Spleen (tissue), 11 donors: Measurements from ENCODE around the gene TJP3. TPM values are rescaled to one million over a fixed set of nuclear protein-coding genes. Genes with fewer than 3 reads are reported as not detected.

ENCODE experiments used
- DNase-seq: peaks from one replicate; pipeline ENCODE4 v3.0.0-alpha.2; 2020
- H3K27ac ChIP-seq, 8 donors: fragments of 200-600 bp; sonication (generic) in 7 of 8; 1 replicate in 4 of 8; 2 replicates in 4 of 8; pipeline versions ENCODE4 v1.5.0 to v1.8.0; 2016 to 2021; ENCODE audit warnings: inconsistent platforms in 4 of 8, mild to moderate bottlenecking in 4 of 8, moderate library complexity in 1 of 8
- H3K27me3 ChIP-seq, 7 donors: fragments of 200-600 bp; sonication (generic) in 6 of 7; replicated peaks in 1 of 7; 1 replicate in 4 of 7; 2 replicates in 3 of 7; pipeline versions ENCODE4 v1.5.0 to v1.8.0; 2016 to 2021; ENCODE audit warnings: inconsistent platforms in 3 of 7, mild to moderate bottlenecking in 1 of 7
- H3K36me3 ChIP-seq, 6 donors: fragments of 200-600 bp; sonication (generic) in 5 of 6; 1 replicate in 4 of 6; 2 replicates in 2 of 6; pipeline versions ENCODE4 v1.5.0 to v1.8.0; 2016 to 2021; ENCODE audit warnings: inconsistent platforms in 2 of 6
- H3K4me1 ChIP-seq, 6 donors: fragments of 200-600 bp; sonication (generic) in 5 of 6; 1 replicate in 3 of 6; 2 replicates in 3 of 6; pipeline versions ENCODE4 v1.5.0 to v1.8.0; 2016 to 2021; ENCODE audit warnings: inconsistent platforms in 3 of 6
- H3K4me3 ChIP-seq, 8 donors: fragments of 200-600 bp; sonication (generic) in 7 of 8; 1 replicate in 4 of 8; 2 replicates in 4 of 8; pipeline versions ENCODE4 v1.5.0 to v1.8.0; 2016 to 2021; ENCODE audit warnings: inconsistent platforms in 4 of 8, mild to moderate bottlenecking in 4 of 8, moderate library complexity in 2 of 8
- H3K9me3 ChIP-seq, 8 donors: fragments of 200-600 bp; sonication (generic) in 7 of 8; 1 replicate in 4 of 8; 2 replicates in 4 of 8; pipeline versions ENCODE4 v1.5.0 to v1.8.0; 2016 to 2021; ENCODE audit warnings: inconsistent platforms in 4 of 8
- CTCF ChIP-seq, 11 experiments: fragments of 200-600 bp in 7 of 11; fragments of 450-650 bp in 4 of 11; sonication (generic) in 4 of 11; IDR thresholded peaks in 8 of 11; conservative IDR thresholded peaks in 3 of 11; 1 replicate in 7 of 11; 2 replicates in 4 of 11; pipeline versions ENCODE4 v1.4.0 to v1.8.0; 2016 to 2021; ENCODE audit warnings: antibody characterized with exemption in 11 of 11, inconsistent platforms in 4 of 11, mild to moderate bottlenecking in 1 of 11
- POLR2A ChIP-seq, 3 donors: fragments of 450-650 bp; IDR thresholded peaks; one replicate each; pipeline ENCODE4 v1.5.1; 2017; ENCODE audit warnings: antibody characterized with exemption in 3 of 3, mild to moderate bottlenecking in 1 of 3
- POLR2AphosphoS5 ChIP-seq, 3 donors: sonication (generic); formaldehyde crosslinking; IDR thresholded peaks; one replicate each; pipeline ENCODE4 v1.5.1; 2017; ENCODE audit warnings: antibody characterized with exemption in 3 of 3
- WGBS, 5 donors: extraction: QIAGEN DNeasy Blood & Tissue Kit in 3 of 5; methylation state at CpG; one replicate each; pipeline versions ENCODE4 v1.1.5 to v1.1.7; 2013 to 2018; 5-methylcytosine and 5-hydroxymethylcytosine counted together
- intact Hi-C: fragments of 100-400 bp; cut with DNase I; formaldehyde crosslinking; loops from one replicate; pipeline ENCODE4 v1.15.0; 2023; ENCODE audit warnings: low total_unique reads
- polyA plus RNA-seq, 3 donors: library from polyadenylated mRNA; stranded (reverse); fragments of 200-250 nt; gene quantifications; one replicate each; pipeline ENCODE4 v1.2.1, GENCODE V29; 2013
- total RNA-seq, 7 donors: library from RNA; depleted of rRNA in 3 of 7; stranded (reverse); fragments of >200 nt in 3 of 7; fragmentation: NEBNext Ultra II Directional in 4 of 7; extraction: Animal tissue kit (Norgen Biotek cat#: 25700) in 4 of 7; gene quantifications; one replicate each; pipeline versions ENCODE4 v1.1.0 to v1.2.1, GENCODE V29; 2016 to 2021
- donor health status: healthy with polysubstance abuse.
- donor health status: DM: no; HTN: no; CAD: no; lungs with moderate emphysema.
- donor health status: DM: no; HTN: no; CAD: no.
- donor health status: Bipolar disorder and iron deficiency.
- donor health status: healthy.
- donor health status: DM: no; HTN: no; CAD: no.
- donor health status: DM: yes; HTN: yes; CAD: no.

The TJP3 gene
- total and polyA plus RNA-seq, 10 donors = 0.39 to 9.0 (median 2.3) TPM

GRCh38 chr19:3693025-3693925 is 14.9 kb upstream of the TJP3 start:
- Histone ChIP-seq H3K27ac (no peak overlapping the region), H3K36me3 (peaks cover 0 to 40% (median 1%) of the 10 kb centered on the region in 6 donors), H3K4me1 (peaks cover 6 to 71% (median 21%) of the 10 kb centered on the region in 6 donors), H3K27me3 (no peaks in the 10 kb centered on the region), H3K4me3 (no peak overlapping the region), H3K9me3 (no peaks in the 10 kb centered on the region)
- no peak for DNase-seq
- intact Hi-C loops = no loop called here
- TF ChIP-seq CTCF (IDR thresholded peaks at IDR 0.05 in 8 of 11, conservative IDR thresholded peaks at IDR 0.05 in 3 of 11) (no peak), POLR2AphosphoS5 (IDR thresholded peaks at IDR 0.05) (no peak), POLR2A (IDR thresholded peaks at IDR 0.05) (no peak)
- 88 to 96% (median 91%) methylated on average over 30 to 34 of the region's 34 CpGs for WGBS, 5 donors

GRCh38 chr19:3694361-3695123 is 13.6 kb upstream of the TJP3 start:
- H3K4me3 ChIP-seq = no peak overlapping the region
- no peak for TF ChIP-seq CTCF (IDR thresholded peaks at IDR 0.05 in 8 of 11, conservative IDR thresholded peaks at IDR 0.05 in 3 of 11)
- TF ChIP-seq POLR2A (IDR thresholded peaks at IDR 0.05) = no peak
- TF ChIP-seq POLR2AphosphoS5 (IDR thresholded peaks at IDR 0.05) = no peak
- 90 to 97% (median 92%) methylated on average over 36 to 42 of the region's 42 CpGs for WGBS, 5 donors
- no peak for DNase-seq
- no peaks in the 10 kb centered on the region for H3K9me3 ChIP-seq
- intact Hi-C loops = no loop called here
- H3K27me3 ChIP-seq = no peaks in the 10 kb centered on the region
- peaks cover 0 to 40% (median 1%) of the 10 kb centered on the region in 6 donors for H3K36me3 ChIP-seq
- no peak overlapping the region for H3K27ac ChIP-seq
- H3K4me1 ChIP-seq = peaks cover 7 to 71% (median 24%) of the 10 kb centered on the region in 6 donors

- 89 to 97% (median 94%) methylated on average over 13 to 25 of the region's 25 CpGs for WGBS, 5 donors
- Histone ChIP-seq H3K27ac (no peak overlapping the region), H3K36me3 (peaks cover 0 to 40% (median 1%) of the 10 kb centered on the region in 6 donors), H3K4me3 (no peak overlapping the region), H3K27me3 (no peaks in the 10 kb centered on the region), H3K9me3 (no peaks in the 10 kb centered on the region), H3K4me1 (peaks cover 7 to 69% (median 27%) of the 10 kb centered on the region in 6 donors)
- no peak for DNase-seq
- TF ChIP-seq POLR2AphosphoS5 (IDR thresholded peaks at IDR 0.05) = no peak
- TF ChIP-seq POLR2A (IDR thresholded peaks at IDR 0.05) = no peak
- TF ChIP-seq CTCF (IDR thresholded peaks at IDR 0.05 in 8 of 11, conservative IDR thresholded peaks at IDR 0.05 in 3 of 11) = no peak
- intact Hi-C loops = no loop called here
Observed at GRCh38 chr19:3695124-3695733, 13.0 kb upstream of the TJP3 start.
